ENCODE measurements around the gene PATE3. TPM values are rescaled to one million over a fixed set of nuclear protein-coding genes. Genes with fewer than 3 reads are reported as not detected.

PATE3 gene
- total RNA-seq: not detected

- DNase-seq: no peak
- WGBS, 2 donors: 79 to 82% methylated on average over 2 of the region's 2 CpGs
- Histone ChIP-seq H3K4me1 (peaks cover 0 to 6% of the 10 kb centered on the region in 2 donors), H3K27me3 (no peaks in the 10 kb centered on the region), H3K4me3 (replicated peaks in 1 of 3) (no peak within 1 kb of the TSS), H3K27ac (no peak within 1 kb of the TSS), H3K9me3 (no peaks in the 10 kb centered on the region), H3K36me3 (no peaks in the 10 kb centered on the region)
- no peak for TF ChIP-seq CTCF (IDR thresholded peaks at IDR 0.05)
- no peak for TF ChIP-seq POLR2A (IDR thresholded peaks at IDR 0.05)
- intact Hi-C loops (cut with DNase I): no loop called here
These were observed at the start of gene PATE3 for GRCh38 chr11:125787827-125788226. Gene PATE3 (plus strand): TSS chr11:125788127. CDS start chr11:125788152, 25 bp downstream.

- Histone ChIP-seq H3K9me3 (no peaks in the 10 kb centered on the region), H3K36me3 (no peaks in the 10 kb centered on the region), H3K27ac (no peak overlapping the region), H3K4me3 (replicated peaks in 1 of 3) (no peak overlapping the region), H3K27me3 (no peaks in the 10 kb centered on the region), H3K4me1 (no peaks in the 10 kb centered on the region)
- DNase-seq: no peak
- TF ChIP-seq POLR2A (IDR thresholded peaks at IDR 0.05) (no peak), CTCF (IDR thresholded peaks at IDR 0.05) (no peak)
- intact Hi-C loops (cut with DNase I): no loop called here
These were observed 47.3 kb upstream of the PATE3 start for GRCh38 chr11:125740617-125741016.

- no peaks in the 10 kb centered on the region for H3K4me1 ChIP-seq
- WGBS, 2 donors: 87 to 96% methylated on average over 1 of the region's 1 CpG
- TF ChIP-seq POLR2A (IDR thresholded peaks at IDR 0.05): no peak
- TF ChIP-seq CTCF (IDR thresholded peaks at IDR 0.05): no peak
- intact Hi-C loops (cut with DNase I): no loop called here
- H3K36me3 ChIP-seq: no peaks in the 10 kb centered on the region
- H3K9me3 ChIP-seq: no peaks in the 10 kb centered on the region
- H3K27me3 ChIP-seq: no peaks in the 10 kb centered on the region
- no peak for DNase-seq
- no peak overlapping the region for H3K27ac ChIP-seq
- H3K4me3 ChIP-seq (replicated peaks in 1 of 3): no peak overlapping the region
These were observed 44.2 kb upstream of the PATE3 start for GRCh38 chr11:125743681-125744080.

- Histone ChIP-seq H3K4me3 (replicated peaks in 1 of 3) (no peak within 1 kb of the TSS), H3K27ac (no peak within 1 kb of the TSS), H3K4me1 (no peaks in the 10 kb centered on the region), H3K9me3 (no peaks in the 10 kb centered on the region), H3K36me3 (no peaks in the 10 kb centered on the region), H3K27me3 (no peaks in the 10 kb centered on the region)
- intact Hi-C loops (cut with DNase I): no loop called here
- TF ChIP-seq POLR2A (IDR thresholded peaks at IDR 0.05) (no peak), CTCF (IDR thresholded peaks at IDR 0.05) (no peak)
- 83 to 98% methylated on average over 3 of the region's 3 CpGs for WGBS, 2 donors
- no peak for DNase-seq
These were observed 41.9 kb upstream of the PATE3 start, which contains the start of gene PATE1 for GRCh38 chr11:125745979-125746378. Gene PATE1 (plus strand): TSS chr11:125746279. CDS start chr11:125746305, 26 bp downstream.

- no peaks in the 10 kb centered on the region for H3K27me3 ChIP-seq
- H3K36me3 ChIP-seq: no peaks in the 10 kb centered on the region
- DNase-seq: no peak
- no peak overlapping the region for H3K27ac ChIP-seq
- no peaks in the 10 kb centered on the region for H3K4me1 ChIP-seq
- intact Hi-C loops (cut with DNase I): no loop called here
- H3K4me3 ChIP-seq (replicated peaks in 1 of 3): no peak overlapping the region
- TF ChIP-seq CTCF (IDR thresholded peaks at IDR 0.05) (no peak), POLR2A (IDR thresholded peaks at IDR 0.05) (no peak)
- WGBS, 2 donors: 59 to 65% methylated on average over 2 of the region's 2 CpGs
- H3K9me3 ChIP-seq: no peaks in the 10 kb centered on the region
These were observed 37.3 kb upstream of the PATE3 start for GRCh38 chr11:125750629-125751028.

Measured in thyroid gland (tissue), 4 donors.